NCI-H2029 treated with DMSO at 0.1 percent for 48 hours (cell line): ENCODE data around the gene SMTNL2.
"Not testable (repeated sequence)": the region's sequence is repeated elsewhere in the genome, so short reads cannot be mapped to it uniquely, and the experiment has no call there.

ENCODE experiments used
- DNase-seq: peaks from one replicate; lab custom pipeline; 2025; lab: John Stamatoyannopoulos, UW

Gene SMTNL2

DNA sequence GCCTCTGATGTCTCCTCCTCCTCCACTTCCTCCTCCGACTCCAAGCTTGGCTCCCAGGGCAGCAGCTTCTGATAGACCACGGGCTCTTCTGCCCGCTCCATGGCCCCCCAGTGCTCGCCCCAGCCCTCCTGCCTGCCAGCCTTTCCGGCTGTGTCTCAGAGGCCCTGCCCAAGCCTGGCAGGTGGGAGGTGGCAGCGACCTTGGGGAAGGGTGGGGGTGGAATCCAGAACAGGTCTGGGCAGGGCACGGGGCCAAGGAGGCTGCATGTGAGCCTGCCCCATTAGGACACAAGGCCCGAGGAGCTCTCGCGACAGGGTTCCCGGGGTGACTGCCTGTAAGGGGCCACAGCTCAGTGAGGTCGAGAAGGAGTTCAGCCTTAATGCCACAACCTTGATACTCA lies 23.9 kb upstream of the SMTNL2 start, which contains the start of gene GGT6:
GGT6 (minus strand) TSS at position 157 of the 400 bp plus-strand sequence; CDS start at position 101, 56 bp downstream.
- no peak for DNase-seq

DNA sequence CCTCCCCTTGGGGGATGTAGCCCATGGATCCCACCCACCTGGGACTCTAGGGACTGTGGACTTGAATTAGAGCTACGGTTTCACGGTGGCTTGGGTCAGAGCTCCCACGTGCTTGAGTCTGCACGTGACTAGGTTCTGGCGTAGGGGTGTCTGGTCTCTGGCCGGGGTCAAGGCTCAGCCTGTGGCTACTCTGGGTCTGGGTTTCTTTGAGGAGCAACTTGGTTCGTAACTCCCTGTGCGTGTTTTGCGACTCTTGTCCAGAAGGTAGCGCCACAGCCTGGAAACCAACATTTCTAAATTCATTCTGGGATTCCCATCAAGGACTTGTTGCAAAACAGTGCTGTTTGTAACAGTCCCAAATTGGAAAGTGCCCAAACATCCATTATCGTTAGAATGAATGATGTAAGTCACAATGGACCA lies 23.5 kb upstream of the SMTNL2 start:
- DNase-seq = no peak

DNA sequence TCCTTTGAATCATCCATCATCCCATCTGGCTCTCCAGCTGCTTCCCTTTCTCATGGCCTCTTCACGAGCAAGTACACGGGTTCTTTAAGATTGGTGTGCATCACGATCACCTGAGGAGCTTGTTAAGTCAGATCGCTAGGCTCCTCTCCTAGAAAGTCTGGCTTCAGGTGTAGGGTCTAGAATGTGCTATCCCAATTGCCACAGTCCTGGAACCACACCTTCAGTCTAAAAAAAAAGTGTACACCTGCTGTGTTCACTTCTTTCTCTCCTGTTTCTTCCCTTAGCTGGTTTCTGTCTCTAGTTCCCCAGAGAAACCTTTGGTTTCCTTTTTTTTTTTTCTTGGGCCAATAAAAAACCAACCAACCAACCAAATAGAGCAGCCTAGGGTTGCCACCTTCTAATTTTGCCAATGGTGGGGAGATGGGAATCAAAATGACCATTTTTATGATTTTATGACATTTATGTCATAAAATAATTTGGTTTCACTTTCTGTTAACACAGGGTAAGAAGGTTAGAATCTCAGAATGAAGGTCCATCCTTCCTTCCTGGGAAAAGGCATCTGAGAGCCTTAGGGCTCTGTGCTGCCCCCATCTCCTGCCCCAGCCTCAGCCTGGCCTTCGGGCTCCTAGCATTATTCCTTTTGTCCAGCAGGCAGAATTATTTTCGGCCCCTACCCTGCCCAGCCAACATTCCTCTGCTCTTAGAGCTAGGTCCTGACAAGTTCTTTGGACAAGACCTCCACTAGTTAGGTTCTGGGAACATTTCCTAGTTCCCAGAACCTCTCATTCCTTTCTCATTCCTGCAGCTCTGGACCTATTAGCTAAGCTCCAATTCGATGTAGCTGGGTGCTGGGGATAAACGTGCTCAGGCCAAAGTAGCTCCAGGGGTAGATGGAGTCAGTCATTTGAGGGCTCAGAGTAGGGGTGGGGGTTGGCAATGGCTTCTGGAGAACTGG lies 22.0 kb upstream of the SMTNL2 start:
- no peak for DNase-seq

DNA sequence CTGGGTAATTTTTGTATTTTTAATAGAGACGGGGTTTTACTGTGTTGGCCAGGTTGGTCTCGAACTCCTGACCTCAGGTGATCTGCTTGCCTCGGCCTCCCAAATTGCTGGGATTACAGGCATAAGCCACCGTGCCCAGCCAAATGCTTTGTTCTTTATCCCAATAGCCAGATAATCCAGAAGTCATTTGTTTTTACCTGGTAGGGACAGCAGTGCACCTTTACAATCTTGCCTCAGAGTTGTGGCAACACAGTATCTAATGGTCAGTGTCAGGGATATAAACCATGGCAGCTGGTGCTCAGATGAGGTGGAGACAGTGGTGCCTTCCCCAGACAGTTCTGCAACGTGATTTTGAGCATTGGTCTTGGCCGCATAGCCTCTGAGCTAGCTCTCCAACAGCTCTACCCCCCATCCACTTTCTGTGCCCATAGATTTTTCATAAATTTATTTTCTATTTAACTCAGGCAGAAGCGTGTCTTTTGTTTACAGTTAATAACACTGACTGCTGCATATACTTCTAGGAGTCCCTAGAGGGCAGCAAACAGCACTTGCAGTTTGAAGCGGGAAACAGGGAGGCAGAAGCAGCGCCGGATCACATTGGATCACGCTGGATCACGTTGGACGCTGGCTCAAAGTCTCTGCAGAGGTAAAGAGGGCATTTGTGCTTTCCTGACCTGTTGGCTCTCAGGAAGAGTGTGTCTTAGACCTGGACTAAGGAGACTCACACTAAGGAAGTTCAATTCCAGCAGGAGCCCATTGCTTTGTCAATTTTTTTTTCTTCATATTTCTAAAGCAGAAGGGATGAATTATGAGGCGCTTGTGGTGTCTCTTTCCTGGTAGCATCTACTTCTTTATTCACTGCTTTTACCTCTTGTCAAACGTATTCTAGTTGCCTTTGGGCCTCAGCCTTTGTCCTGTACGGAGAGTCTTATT lies 18.9 kb upstream of the SMTNL2 start:
- DNase-seq = peak; percentile 14

DNA sequence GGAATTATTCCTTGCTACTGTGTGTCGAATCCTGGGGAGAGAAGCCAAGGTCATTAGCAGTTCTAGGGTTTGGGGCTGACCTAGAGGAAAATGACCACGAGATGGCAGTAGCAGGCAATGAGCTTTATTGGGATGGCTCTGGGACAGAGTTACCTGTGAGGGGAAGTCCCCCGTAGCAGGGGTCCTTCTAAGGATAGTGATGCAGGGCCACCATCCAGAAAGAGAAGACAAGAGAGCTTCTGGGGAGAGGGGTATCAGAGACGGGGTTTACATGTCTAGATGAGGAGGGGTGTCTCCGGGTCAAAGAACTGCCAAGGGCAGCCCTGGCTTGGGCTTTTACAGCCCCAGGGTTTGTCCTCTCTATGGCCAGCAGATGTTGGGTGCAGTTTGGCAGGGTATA lies 17.5 kb upstream of the SMTNL2 start:
- DNase-seq = peak; percentile 13

DNA sequence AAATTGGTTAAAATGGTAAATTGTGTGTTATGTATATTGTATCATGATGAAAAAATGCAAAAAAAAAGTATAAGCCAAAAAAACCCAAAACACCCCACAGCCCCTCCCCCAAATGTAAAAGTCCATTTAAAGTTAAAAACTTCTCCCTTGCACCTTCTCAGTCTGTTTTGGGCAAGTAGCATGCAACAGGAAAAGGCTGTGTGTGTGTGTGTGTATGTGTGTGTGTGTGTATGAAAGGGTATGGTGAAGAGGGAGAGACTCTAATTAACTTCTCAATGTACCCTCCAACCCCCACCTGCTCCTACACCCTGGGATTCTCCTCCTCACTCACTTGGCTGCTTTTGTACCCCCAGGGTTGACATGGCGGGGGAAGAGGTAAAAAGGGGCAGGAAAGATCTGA lies 14.7 kb upstream of the SMTNL2 start:
- no peak for DNase-seq

DNA sequence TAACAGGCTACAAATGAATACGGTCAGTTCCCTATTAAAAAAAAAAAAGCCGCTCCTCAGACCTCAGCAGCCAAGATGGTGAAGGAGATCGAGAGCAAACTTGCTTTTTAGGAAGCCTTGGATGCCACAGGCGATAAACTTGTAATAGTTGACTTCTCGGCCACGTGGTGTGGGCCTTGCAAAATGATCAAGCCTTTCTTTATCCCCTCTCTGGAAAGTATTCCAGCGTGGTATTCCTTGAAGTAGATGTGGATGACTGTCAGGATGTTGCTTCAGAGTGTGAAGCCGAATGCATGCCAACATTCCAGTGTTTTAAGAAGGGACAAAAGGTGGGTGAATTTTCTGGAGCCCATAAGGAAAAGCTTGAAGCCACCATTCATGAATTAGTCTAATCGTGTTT lies 12.2 kb upstream of the SMTNL2 start:
- DNase-seq = no peak

DNA sequence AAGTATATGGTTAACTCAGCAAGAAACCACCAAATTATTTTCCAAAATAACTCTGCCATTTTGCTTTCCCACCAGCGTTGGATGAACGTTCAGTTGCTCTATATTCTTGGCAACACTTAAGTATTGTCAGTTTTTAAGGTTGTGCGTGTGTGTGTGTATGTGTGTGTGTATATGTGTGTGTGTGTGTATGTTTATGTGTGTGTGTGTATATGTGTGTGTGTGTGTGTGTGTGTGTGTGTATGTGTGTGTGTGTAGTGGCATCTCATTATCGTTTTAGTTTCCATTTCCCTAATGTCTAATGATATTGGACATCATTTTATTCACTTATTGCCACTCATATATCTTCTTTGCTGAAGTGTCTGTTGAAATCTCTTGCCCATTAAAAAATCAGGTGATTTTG lies 11.2 kb upstream of the SMTNL2 start:
- no peak for DNase-seq

DNA sequence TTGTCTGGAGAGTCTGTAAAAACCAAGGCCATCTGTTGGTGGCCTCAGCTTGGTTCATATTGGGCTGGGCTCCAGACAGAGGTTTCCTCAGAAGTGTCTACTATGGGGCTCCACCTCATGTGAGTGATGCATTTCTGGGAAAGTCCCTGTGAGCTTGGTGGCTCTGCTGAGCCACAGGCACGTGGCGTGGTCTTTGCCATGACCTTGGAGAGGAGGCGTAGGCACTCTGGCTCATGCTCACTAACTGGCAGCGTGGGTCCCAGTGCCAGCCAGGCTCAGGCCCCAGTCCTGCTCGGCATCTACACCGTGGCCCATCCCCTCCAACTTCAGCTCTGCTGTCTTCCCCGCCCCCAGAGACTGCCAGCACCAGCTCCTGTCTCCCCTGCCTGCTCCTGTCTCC lies 10.7 kb upstream of the SMTNL2 start:
- DNase-seq = no peak

DNA sequence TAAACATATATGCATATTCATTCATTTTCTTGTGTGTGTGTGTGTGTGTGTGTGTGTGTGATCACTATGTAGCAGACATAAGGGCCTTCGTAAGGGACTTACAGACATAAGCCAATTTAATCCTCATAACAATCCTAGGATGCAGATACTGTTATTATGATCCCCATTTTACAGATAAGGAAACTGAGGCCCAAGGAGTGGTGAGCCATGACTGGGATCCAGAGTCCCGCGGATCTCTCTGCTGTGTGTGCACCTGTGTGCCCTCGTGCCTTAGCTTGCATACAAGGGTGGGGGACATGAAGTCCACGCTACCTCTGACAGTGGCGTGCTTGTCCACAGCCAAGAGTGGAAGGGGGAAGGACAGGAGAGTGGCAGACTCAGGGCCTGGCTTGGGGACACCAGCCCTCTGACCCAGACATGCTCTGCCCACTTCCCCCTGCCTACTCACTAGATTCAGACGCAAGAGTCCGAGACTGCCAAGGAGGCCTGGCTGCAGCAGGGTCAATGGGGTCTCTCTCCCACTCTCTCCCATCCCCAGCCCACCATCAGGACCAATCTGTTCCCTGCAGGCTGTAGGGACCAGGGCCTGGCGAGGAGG lies 9.8 kb upstream of the SMTNL2 start:
- no peak for DNase-seq

DNA sequence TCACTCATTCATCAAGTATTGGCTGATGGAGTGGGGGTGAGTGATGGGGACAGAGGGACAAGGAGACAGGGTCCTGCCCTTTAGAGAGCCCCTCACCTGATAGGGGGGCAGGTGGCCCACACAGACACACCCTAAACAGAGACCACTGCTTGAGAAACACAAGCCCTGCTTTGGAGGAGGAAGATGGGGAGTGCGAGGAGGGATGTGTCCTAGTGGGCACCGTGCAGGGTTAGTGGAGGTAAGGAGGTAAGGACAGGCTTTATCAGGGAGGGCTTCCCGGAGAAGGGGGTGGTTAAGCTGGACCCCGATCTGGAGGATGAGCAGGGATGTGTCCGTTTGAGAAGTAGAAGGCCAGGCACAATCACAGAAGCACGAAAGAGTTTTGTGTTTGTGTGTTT lies 8.2 kb upstream of the SMTNL2 start:
- no peak for DNase-seq

DNA sequence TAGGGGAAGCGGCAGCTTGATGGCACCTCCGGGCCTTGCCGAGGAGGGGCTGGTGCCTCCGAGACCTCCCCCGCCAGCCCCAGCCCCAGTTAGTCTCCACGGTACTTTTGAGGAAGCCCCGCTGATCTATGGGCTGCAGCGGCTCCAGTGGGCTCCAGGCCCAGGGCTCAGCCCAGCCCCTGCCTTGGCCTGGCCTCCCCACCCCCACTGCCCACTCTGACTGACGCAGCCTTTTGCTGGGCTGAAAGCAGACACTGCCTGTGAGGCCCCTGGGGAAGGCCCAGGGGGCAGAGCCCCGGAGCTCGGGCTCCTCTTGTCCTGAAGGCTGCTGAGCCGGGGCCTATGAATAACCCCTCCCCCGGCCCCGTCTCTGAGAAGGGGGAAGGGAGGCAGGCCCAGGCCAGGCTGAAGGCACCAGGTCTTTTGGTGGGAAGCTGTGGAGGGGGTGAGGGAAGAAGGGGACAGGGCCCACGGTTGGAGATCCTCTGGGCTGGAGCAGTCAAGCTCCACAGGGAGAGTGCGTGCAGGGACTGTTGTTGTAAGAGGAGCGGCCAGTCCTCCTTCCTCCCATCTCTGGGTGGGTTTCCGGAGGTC lies 7.5 kb upstream of the SMTNL2 start:
- DNase-seq = no peak

DNA sequence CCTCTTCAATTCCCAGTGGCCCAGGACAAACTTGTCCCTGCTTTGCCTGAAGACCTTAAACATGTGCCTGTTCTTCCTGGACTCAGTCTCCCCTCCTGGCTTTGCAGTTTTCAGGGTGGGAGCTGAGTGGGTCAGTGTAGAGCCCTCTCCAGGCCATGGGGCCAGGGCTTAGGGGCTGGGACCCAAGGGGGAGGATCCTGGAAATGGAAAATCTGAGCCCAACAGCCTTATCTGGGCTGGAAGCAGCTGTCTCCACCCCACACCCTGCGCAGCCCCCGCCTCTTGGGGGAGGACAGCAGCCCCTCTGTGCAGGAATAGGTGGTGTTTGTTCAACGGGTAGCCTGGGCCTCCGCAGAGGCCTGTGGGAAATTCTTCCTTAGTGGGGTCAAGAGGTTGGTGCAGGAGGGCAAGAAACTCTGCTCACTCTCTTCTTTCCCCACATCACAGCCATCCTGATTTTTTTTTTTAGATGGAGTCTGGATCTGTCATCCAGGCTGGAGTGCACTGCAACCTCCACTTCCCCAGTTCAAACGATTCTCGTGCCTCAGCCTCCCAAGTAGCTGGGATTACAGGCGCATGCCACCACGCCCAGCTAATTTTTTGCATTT lies 6.8 kb upstream of the SMTNL2 start:
- DNase-seq = no peak

DNA sequence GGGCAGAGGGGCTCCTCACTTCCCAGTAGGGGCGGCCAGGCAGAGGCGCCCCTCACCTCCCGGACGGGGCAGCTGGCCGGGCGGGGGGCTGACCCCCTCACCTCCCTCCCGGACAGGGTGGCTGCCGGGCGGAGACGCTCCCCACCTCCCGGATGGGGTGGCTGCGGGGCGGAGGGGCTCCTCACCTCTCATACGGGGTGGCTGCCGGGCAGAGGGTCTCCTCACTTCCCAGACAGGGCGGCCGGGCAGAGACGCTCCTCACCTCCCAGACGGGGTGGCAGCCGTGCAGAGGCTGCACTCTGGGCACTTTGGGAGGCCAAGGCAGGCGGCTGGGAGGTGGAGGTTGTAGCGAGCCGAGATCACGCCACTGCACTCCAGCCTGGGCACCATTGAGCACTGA lies 6.0 kb upstream of the SMTNL2 start:
- not testable (repeated sequence) for DNase-seq

DNA sequence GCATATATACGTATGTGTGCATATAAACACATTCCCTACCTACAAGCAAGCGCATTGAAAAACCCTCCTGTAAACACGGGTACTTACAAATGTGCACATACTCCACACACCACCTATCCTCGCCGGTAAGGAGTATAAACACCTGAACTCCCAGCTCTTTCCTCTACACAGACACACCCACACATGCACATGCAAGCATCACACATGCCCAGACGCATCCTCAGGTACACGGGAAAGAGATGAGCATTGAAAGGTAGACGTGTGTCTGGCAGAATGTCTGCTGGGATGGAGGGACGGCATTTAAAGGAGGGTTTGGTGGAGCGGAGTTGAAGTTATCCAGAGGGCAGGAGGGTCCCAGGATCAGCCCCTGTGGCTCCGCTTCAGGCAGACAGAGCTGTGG lies 4.7 kb upstream of the SMTNL2 start:
- no peak for DNase-seq

DNA sequence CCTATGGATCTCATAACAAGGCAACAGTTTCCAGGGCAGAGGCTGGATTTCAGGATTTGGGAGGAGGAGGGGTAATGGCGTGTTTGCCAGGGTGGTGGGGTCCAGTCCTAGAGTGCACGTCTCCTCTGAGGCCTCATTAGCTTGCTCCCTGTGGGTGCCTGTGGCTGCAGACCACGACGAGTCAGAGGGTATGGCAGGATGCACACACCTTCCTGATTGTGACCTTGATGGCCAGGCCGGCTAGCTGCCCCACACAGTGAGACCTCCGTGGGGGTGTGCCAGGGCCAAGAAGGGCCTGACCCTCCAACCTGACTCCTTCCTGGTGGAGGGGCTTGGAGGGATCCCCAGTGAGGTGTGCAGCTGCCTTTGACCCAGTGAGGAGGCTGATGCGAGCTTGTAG lies 4.0 kb upstream of the SMTNL2 start:
- no peak for DNase-seq

DNA sequence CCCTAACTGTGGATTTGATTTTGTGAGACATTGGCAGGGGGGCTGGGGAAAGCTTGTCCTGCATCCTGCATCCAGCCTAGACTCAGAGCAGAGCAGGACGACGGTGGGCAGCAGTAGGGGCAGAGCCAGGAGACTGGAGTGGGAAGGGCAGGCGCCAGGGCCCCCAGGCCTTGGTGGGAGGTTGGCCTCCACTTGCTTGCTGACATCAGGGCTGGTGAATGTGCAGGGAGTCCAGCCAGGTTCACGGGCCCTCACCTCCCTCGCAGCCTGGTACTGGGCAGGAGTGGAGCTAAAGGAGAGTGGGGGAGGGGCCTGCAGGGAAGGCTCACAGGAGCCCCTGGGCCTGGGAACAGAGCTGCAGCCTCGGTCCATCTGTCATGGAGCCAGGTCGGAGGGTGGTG lies 2.2 kb upstream of the SMTNL2 start:
- no peak for DNase-seq

DNA sequence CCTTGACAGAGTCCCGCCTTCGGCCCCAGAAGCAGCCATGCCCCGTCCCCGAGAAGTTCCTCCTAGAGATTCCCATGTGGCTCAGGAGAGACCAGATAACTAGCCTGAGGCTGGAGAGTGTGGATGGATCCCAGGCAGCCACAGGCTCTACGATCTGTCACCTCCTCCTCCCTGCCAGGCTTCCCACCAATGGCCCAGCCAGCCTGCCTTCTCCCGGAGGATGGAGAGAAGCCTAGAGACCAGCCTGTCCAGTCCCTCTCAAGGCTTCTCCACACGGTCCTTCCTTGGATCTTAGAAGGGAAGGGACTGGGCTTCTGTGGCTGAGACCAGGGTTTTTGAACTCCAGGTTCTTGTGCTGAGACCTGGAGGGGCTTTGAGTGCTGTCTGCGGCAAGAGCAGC lies 1.6 kb upstream of the SMTNL2 start:
- DNase-seq = no peak

DNA sequence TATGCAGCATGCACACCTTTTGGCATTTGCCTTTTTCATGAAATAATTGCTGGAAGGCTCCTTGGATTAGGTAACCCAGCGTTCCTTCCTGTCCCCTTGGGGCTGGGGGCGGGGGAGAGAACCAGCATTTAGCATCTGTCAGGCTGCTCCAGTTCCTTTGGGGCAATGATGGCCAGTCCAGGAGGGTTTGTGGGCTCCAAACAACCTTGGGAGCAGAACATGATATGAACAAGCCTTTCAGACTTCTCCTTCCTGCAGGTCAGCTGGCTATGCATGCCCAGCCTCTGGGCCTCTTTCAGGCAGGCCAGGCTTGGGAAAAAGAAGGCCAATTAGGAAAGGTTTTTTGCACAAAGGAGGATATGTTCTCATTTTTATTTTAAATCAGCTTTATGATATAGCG lies 1.1 kb upstream of the SMTNL2 start:
- no peak for DNase-seq

DNA sequence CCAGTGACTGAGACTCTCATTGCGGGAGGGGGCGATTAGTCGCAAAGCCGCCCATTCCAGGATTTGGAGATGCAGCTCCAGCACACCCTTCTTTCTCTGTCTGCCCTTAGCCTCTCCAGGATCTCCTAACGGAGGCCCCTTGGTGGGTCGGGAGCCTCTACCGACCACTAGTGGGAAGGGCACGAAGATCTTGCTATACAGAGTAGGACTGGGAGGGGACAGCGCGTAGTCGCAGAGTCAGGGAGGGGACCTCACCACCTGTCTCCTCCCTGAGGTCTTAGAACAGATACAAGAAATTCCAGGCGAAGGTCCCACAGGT lies 588 bp upstream of the SMTNL2 start:
- DNase-seq = no peak

DNA sequence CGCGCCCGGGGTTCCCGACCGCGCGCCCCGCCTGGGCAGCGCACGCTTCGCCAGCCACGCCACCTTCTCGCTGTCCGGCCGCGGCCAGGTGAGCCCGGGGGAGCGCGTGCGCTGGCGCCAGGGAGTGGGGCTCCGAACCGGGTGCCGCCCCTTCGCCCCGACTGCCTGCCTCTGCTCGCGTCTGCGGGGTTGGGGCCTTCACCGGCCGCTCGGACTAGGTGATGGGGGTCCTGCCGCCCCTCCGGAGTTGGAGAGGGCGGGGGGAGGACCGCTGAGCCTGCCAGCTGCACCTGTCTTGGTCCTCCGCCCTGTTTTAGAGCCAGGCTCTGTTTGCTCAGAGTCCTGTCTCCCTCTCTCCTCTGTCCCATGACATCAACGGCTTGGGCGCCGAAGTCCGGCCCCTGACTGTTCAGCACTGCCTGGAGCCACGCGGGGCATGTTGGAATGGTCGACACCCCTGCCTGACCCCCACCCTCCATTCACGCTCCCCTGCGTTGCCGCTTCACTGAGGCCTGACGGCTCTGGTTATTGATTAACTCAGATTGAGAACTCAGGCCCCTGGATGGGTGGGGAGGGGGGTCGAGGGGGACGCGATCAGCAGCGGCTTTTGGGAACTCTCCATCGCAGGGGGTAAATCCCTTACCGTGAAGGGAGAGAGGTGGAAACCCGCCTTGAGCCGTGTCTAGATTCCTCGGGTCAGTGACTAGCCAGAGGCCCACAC lies 748 bp downstream of the SMTNL2 start:
- DNase-seq = no peak
